H9 (cell line): ENCODE results near the gene MEX3C. TPM values are rescaled to one million over a fixed set of nuclear protein-coding genes. Genes with fewer than 3 reads are reported as not detected.

Source experiments
- DNase-seq: peaks from one replicate; pipeline ENCODE4 v3.0.0-alpha.2; 2017
- H2AFZ ChIP-seq: one replicate; pipeline ENCODE4 v1.6.1; 2013; ENCODE audit warnings: mild to moderate bottlenecking, low read length, control low read depth, moderate library complexity
- H2AK5ac ChIP-seq: 2 replicates; pipeline ENCODE4 v1.6.1; 2013; ENCODE audit warnings: low read length, control low read depth, mixed read lengths; ENCODE audit not compliant: insufficient read length
- H2BK120ac ChIP-seq: one replicate; pipeline ENCODE4 v1.6.1; 2013; ENCODE audit warnings: low read depth, mild to moderate bottlenecking, low read length, control low read depth, inconsistent platforms; ENCODE audit not compliant: poor library complexity, severe bottlenecking
- H2BK12ac ChIP-seq: 2 replicates; pipeline ENCODE4 v1.6.1; 2013; ENCODE audit warnings: low read length, control low read depth, mixed read lengths, low read depth; ENCODE audit not compliant: insufficient read length
- H2BK15ac ChIP-seq: 2 replicates; pipeline ENCODE4 v1.6.1; 2013; ENCODE audit warnings: low read depth, low read length, control low read depth
- H2BK20ac ChIP-seq: one replicate; pipeline ENCODE4 v1.6.1; 2013; ENCODE audit warnings: low read depth, mild to moderate bottlenecking, low read length, control low read depth, inconsistent platforms; ENCODE audit not compliant: poor library complexity, severe bottlenecking
- H2BK5ac ChIP-seq: 2 replicates; pipeline ENCODE4 v1.6.1; 2013; ENCODE audit warnings: low read length, control low read depth, mixed read lengths; ENCODE audit not compliant: insufficient read length
- H3K14ac ChIP-seq: 2 replicates; pipeline ENCODE4 v1.6.1; 2013; ENCODE audit warnings: low read length, control low read depth; ENCODE audit not compliant: insufficient read depth
- H3K18ac ChIP-seq: 2 replicates; pipeline ENCODE4 v1.6.1; 2013; ENCODE audit warnings: low read depth, mild to moderate bottlenecking, mixed read lengths, low read length, control low read depth; ENCODE audit not compliant: insufficient read length
- H3K23ac ChIP-seq: 2 replicates; pipeline ENCODE4 v1.6.1; 2013; ENCODE audit warnings: low read length, control low read depth, mixed read lengths, low read depth; ENCODE audit not compliant: insufficient read length
- H3K23me2 ChIP-seq: 2 replicates; pipeline ENCODE4 v1.6.1; 2013; ENCODE audit warnings: low read depth, mild to moderate bottlenecking, mixed read lengths, low read length, control low read depth; ENCODE audit not compliant: insufficient read length, poor library complexity, severe bottlenecking
- H3K27ac ChIP-seq: 2 replicates; pipeline ENCODE4 v1.5.1; 2013; ENCODE audit warnings: low read length, control low read depth, mixed read lengths, low read depth; ENCODE audit not compliant: insufficient read length
- H3K27me3 ChIP-seq: 2 replicates; pipeline ENCODE4 v1.6.1; 2013; ENCODE audit warnings: low read length, control low read depth, inconsistent platforms; ENCODE audit not compliant: insufficient read depth
- H3K4ac ChIP-seq: 2 replicates; pipeline ENCODE4 v1.6.1; 2013; ENCODE audit warnings: low read depth, mild to moderate bottlenecking, control low read depth, inconsistent platforms, low read length, moderate library complexity
- H3K4me1 ChIP-seq: 2 replicates; pipeline ENCODE4 v1.6.1; 2013; ENCODE audit warnings: low read length, control low read depth, inconsistent platforms; ENCODE audit not compliant: insufficient read depth
- H3K4me2 ChIP-seq: 2 replicates; pipeline ENCODE4 v1.6.1; 2013; ENCODE audit warnings: low read length, control low read depth, mixed read lengths; ENCODE audit not compliant: insufficient read length, insufficient read depth
- H3K56ac ChIP-seq: 2 replicates; pipeline ENCODE4 v1.6.1; 2013; ENCODE audit warnings: low read depth, mild to moderate bottlenecking, mixed read lengths, low read length, control low read depth; ENCODE audit not compliant: insufficient read length
- H3K79me1 ChIP-seq: 2 replicates; pipeline ENCODE4 v1.6.1; 2013; ENCODE audit warnings: low read depth, mild to moderate bottlenecking, moderate library complexity, low read length, control low read depth, inconsistent platforms; ENCODE audit not compliant: insufficient read depth, poor library complexity, severe bottlenecking
- H3K79me2 ChIP-seq: 2 replicates; pipeline ENCODE4 v1.6.1; 2013; ENCODE audit warnings: low read length, control low read depth, inconsistent platforms; ENCODE audit not compliant: insufficient read depth
- H3K9ac ChIP-seq: 2 replicates; pipeline ENCODE4 v1.6.1; 2013; ENCODE audit warnings: low read length, control low read depth, mixed read lengths; ENCODE audit not compliant: insufficient read length; ENCODE audit errors: extremely low read depth
- H3K9me3 ChIP-seq: one replicate; pipeline ENCODE4 v1.6.1; 2013; ENCODE audit warnings: low read depth, low read length, inconsistent platforms; ENCODE audit not compliant: control insufficient read depth
- H3T11ph ChIP-seq: one replicate; pipeline ENCODE4 v1.6.1; 2013; ENCODE audit warnings: mild to moderate bottlenecking, low read length, control low read depth, inconsistent platforms
- H4K20me1 ChIP-seq: one replicate; pipeline ENCODE4 v1.6.1; 2013; ENCODE audit not compliant: control insufficient read depth, insufficient read length, insufficient read depth
- H4K5ac ChIP-seq: 2 replicates; pipeline ENCODE4 v1.6.1; 2013; ENCODE audit warnings: low read depth, mild to moderate bottlenecking, mixed read lengths, low read length, control low read depth; ENCODE audit not compliant: insufficient read length
- H4K8ac ChIP-seq: replicated peaks from 2 replicates; pipeline ENCODE4 v1.6.1; 2013; ENCODE audit warnings: low read length, control low read depth, mixed read lengths, low read depth; ENCODE audit not compliant: insufficient read length
- H4K91ac ChIP-seq: 2 replicates; pipeline ENCODE4 v1.6.1; 2013; ENCODE audit warnings: low read depth, mild to moderate bottlenecking, moderate library complexity, mixed read lengths, low read length, control low read depth; ENCODE audit not compliant: insufficient read length
- H3K27ac Mint-ChIP-seq, 3 experiments: 2 replicates in 2 of 3; 3 replicates in 1 of 3; pipeline ENCODE4 v1.8.0; 2020 to 2021; ENCODE audit warnings: mixed read lengths in 3 of 3, mild to moderate bottlenecking in 1 of 3, moderate library complexity in 1 of 3
- H3K27me3 Mint-ChIP-seq: 2 replicates; pipeline ENCODE4 v1.8.0; 2021; ENCODE audit warnings: low read depth, mild to moderate bottlenecking, moderate library complexity, mixed read lengths
- H3K36me3 Mint-ChIP-seq, 3 experiments: 2 replicates in 2 of 3; 3 replicates in 1 of 3; pipeline ENCODE4 v1.8.0; 2020 to 2021; ENCODE audit warnings: low read depth in 3 of 3, mixed read lengths in 3 of 3; ENCODE audit not compliant: insufficient read depth in 1 of 3
- H3K4me1 Mint-ChIP-seq, 2 experiments: 2 replicates each; pipeline ENCODE4 v1.8.0; 2020; ENCODE audit warnings: mixed read lengths in 2 of 2
- H3K4me3 Mint-ChIP-seq, 2 experiments: 2 replicates in 1 of 2; 3 replicates in 1 of 2; pipeline ENCODE4 v1.8.0; 2020 to 2021; ENCODE audit warnings: mild to moderate bottlenecking in 2 of 2, mixed read lengths in 2 of 2, moderate library complexity in 1 of 2
- H3K9me3 Mint-ChIP-seq, 2 experiments: 2 replicates in 1 of 2; 3 replicates in 1 of 2; pipeline ENCODE4 v1.8.0; 2020; ENCODE audit warnings: mild to moderate bottlenecking in 2 of 2, mixed read lengths in 2 of 2, moderate library complexity in 1 of 2
- WGBS: extraction: QIAGEN DNeasy Blood & Tissue Kit; methylation state at CpG from one replicate; pipeline ENCODE4 v1.1.7; 2013; ENCODE audit warnings: missing lambda C conversion rate, low lambda C conversion rate, mixed read lengths; ENCODE audit not compliant: insufficient read length; ENCODE audit errors: extremely low coverage; 5-methylcytosine and 5-hydroxymethylcytosine counted together
- total RNA-seq: library from RNA; stranded (reverse); gene quantifications from 2 replicates; pipeline ENCODE4 v1.2.1, GENCODE V29; 2021
- TF ChIP-seq, protein P1 (sequence below): fragments of 200-600 bp; sonication (generic); conservative IDR thresholded peaks from 3 replicates; pipeline ENCODE4 v1.8.0; 2021; ENCODE audit warnings: antibody characterized with exemption, mild to moderate bottlenecking

MEX3C gene
- total RNA-seq, 1 experiment from 2014 or later, result 98.1 TPM

- H3K23ac ChIP-seq, result no peak overlapping the region
- H2BK20ac ChIP-seq, result no peak overlapping the region
- Mint-ChIP-seq H3K4me3 (no peak overlapping the region), H3K9me3 (no peaks in the 10 kb centered on the region), H3K4me1 (peaks cover 4% of the 10 kb centered on the region in 2 experiments), H3K27me3 (peaks cover 2% of the 10 kb centered on the region; the same call in 1 of the 2 replicates), H3K27ac (no peak overlapping the region; a peak in 1 of 7 replicates), H3K36me3 (no peaks in the 10 kb centered on the region)
- no peaks in the 10 kb centered on the region for H3K9me3 ChIP-seq
- H2AFZ ChIP-seq, result no peak overlapping the region
- no peak for DNase-seq
- H3K4ac ChIP-seq, result no peak overlapping the region
- no peaks in the 10 kb centered on the region for H3K27me3 ChIP-seq
- no peak overlapping the region for H2BK15ac ChIP-seq
- TF ChIP-seq, protein P1, sequence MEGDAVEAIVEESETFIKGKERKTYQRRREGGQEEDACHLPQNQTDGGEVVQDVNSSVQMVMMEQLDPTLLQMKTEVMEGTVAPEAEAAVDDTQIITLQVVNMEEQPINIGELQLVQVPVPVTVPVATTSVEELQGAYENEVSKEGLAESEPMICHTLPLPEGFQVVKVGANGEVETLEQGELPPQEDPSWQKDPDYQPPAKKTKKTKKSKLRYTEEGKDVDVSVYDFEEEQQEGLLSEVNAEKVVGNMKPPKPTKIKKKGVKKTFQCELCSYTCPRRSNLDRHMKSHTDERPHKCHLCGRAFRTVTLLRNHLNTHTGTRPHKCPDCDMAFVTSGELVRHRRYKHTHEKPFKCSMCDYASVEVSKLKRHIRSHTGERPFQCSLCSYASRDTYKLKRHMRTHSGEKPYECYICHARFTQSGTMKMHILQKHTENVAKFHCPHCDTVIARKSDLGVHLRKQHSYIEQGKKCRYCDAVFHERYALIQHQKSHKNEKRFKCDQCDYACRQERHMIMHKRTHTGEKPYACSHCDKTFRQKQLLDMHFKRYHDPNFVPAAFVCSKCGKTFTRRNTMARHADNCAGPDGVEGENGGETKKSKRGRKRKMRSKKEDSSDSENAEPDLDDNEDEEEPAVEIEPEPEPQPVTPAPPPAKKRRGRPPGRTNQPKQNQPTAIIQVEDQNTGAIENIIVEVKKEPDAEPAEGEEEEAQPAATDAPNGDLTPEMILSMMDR, result no peak
- no peak overlapping the region for H2BK12ac ChIP-seq
- no peak overlapping the region for H2BK5ac ChIP-seq
- no peak overlapping the region for H2AK5ac ChIP-seq
- no peak overlapping the region for H4K8ac ChIP-seq
- H3K79me1 ChIP-seq, result no peaks in the 10 kb centered on the region
- H4K91ac ChIP-seq, result no peak overlapping the region
- H2BK120ac ChIP-seq, result no peak overlapping the region
- no CpG with 5 or more reads among the region's 4 CpGs for WGBS
- H3K14ac ChIP-seq, result no peak overlapping the region
- H3K56ac ChIP-seq, result no peak overlapping the region
- H4K5ac ChIP-seq, result no peak overlapping the region
- H3K9ac ChIP-seq, result no peak overlapping the region
- H3K79me2 ChIP-seq, result no peaks in the 10 kb centered on the region
- H3K4me2 ChIP-seq, result no peak overlapping the region
- H3K4me1 ChIP-seq, result no peaks in the 10 kb centered on the region
- no peak overlapping the region for H3T11ph ChIP-seq
- H3K18ac ChIP-seq, result no peak overlapping the region
- H3K27ac ChIP-seq, result no peak overlapping the region
- no peaks in the 10 kb centered on the region for H4K20me1 ChIP-seq
- no peaks in the 10 kb centered on the region for H3K23me2 ChIP-seq
Measured at GRCh38 chr18:51226068-51226467, 28.6 kb upstream of the MEX3C start.
